ENCODE measurements around the gene TMEM174.

TMEM174 gene

GRCh38 chr5:73172951-73173350, at the start of gene TMEM174:
TSS of gene TMEM174 (plus strand) at chr5:73173193. CDS start at chr5:73173244, 51 bp downstream.
- DNase-seq = no peak

GRCh38 chr5:73125289-73125688, 47.7 kb upstream of the TMEM174 start:
- DNase-seq = no peak

- DNase-seq = no peak
Observed at GRCh38 chr5:73126381-73126780, 46.6 kb upstream of the TMEM174 start.

- DNase-seq = no peak
Observed at GRCh38 chr5:73126957-73127356, 46.0 kb upstream of the TMEM174 start.

- no peak for DNase-seq
Observed at GRCh38 chr5:73129143-73129542, 43.9 kb upstream of the TMEM174 start.

- no peak for DNase-seq
Observed at GRCh38 chr5:73130811-73131210, 42.2 kb upstream of the TMEM174 start.

GRCh38 chr5:73131711-73132425, 41.1 kb upstream of the TMEM174 start:
- DNase-seq = no peak

- DNase-seq = no peak
Observed at GRCh38 chr5:73132759-73133158, 40.2 kb upstream of the TMEM174 start.

GRCh38 chr5:73135021-73135420, 38.0 kb upstream of the TMEM174 start:
- no peak for DNase-seq

GRCh38 chr5:73135429-73136054, 37.5 kb upstream of the TMEM174 start:
- DNase-seq = no peak

- no peak for DNase-seq
Observed at GRCh38 chr5:73136055-73136562, 36.9 kb upstream of the TMEM174 start.

- DNase-seq = no peak
Observed at GRCh38 chr5:73137563-73138530, 35.1 kb upstream of the TMEM174 start.

- no peak for DNase-seq
Observed at GRCh38 chr5:73139485-73139884, 33.5 kb upstream of the TMEM174 start.

GRCh38 chr5:73140801-73141200, 32.2 kb upstream of the TMEM174 start:
- DNase-seq = no peak

GRCh38 chr5:73142035-73142434, 31.0 kb upstream of the TMEM174 start:
- DNase-seq = no peak

- no peak for DNase-seq
Observed at GRCh38 chr5:73143716-73144115, 29.3 kb upstream of the TMEM174 start.

GRCh38 chr5:73149540-73149939, 23.5 kb upstream of the TMEM174 start:
- DNase-seq = no peak

GRCh38 chr5:73150876-73151275, 22.1 kb upstream of the TMEM174 start:
- DNase-seq = no peak

- DNase-seq = no peak
Observed at GRCh38 chr5:73151766-73152410, 21.1 kb upstream of the TMEM174 start.

- DNase-seq = no peak
Observed at GRCh38 chr5:73152411-73153388, 20.3 kb upstream of the TMEM174 start.

GRCh38 chr5:73153513-73153912, 19.5 kb upstream of the TMEM174 start:
- no peak for DNase-seq

All from NCI-H2029 treated with DMSO at 0.1 percent for 48 hours (cell line).